Hippocampal formation (tissue), 2 donors: ENCODE measurements around the gene SPINT1.
A peak's percentile ranks its signal among the peaks of the same experiment; 100 is the strongest.

Experiments
- DNase-seq, 2 donors: peaks; one replicate each; lab custom pipeline; 2025; lab: John Stamatoyannopoulos, UW

Gene SPINT1

DNA sequence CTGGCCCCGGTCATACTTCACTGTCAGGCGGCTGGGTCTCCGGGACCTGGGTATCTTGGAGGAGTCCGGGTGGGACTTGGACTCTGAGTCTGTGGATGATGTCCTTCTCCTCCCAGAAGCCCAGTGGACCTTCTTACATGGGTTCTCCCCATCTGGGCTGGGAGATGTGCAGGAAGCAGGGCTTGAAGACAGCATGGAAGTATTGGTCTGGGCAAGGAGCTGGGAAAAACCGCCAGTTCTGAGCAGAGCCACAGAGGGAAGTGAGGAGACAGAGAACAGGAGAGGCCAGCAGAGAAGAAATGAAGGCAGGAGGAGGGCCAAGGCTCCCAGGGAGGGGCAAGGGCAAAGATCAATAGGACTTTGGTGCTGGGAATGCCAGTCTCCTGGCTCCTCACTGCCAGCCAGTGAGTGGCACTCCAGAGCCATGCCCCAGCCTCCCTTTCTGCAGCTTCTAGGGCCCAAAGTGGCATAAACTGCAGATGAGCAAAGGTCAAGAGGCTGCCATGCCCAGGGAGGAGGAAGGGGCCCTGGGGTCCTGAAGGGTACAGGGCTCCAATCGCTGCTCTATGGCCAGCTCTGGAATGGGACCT is 15.3 kb upstream of the SPINT1 start, which contains the start of gene PPP1R14D:
Gene PPP1R14D (minus strand): TSS at position 262 of the 590 bp plus-strand sequence. CDS start 67 bp downstream, at position 195.
- DNase-seq = no peak

DNA sequence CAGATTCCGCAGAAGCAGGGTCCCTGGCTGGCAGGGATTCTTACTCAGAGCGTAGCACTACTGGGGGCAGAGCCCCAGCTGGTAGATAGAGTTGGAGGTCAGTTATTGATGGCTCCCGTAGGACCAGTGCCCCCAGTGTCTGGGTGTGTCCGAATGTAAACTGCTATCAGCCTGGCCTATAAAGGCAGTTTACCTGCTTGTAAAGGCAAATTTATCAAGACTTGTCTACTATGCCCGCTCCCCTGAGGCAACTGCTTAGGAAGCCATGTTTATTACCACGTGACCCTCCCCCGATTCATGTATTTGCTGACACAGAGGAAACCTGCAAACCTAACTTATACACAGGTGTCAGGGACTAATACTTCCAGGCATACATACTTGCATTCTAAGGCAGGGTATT is 14.7 kb upstream of the SPINT1 start:
- DNase-seq = no peak

DNA sequence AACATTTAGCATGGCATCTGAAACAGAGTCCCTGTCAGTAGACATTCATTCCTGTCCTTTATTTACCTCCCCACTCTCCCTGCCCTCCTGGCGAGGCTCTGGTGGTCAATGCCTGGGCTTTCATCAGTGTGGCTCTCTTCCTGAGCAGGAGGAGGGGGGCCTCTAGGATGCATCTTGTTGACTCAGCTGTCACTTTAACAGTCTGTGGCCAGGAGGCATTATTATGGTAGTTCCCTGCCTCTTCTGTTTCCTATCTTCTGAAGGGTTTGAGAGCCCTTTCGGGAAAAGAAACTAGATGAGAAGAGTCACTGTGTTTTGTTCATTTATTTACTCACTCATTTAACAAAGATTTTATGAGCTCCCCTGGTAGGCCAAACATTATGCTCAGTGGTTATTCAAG is 13.0 kb upstream of the SPINT1 start:
- DNase-seq = no peak

DNA sequence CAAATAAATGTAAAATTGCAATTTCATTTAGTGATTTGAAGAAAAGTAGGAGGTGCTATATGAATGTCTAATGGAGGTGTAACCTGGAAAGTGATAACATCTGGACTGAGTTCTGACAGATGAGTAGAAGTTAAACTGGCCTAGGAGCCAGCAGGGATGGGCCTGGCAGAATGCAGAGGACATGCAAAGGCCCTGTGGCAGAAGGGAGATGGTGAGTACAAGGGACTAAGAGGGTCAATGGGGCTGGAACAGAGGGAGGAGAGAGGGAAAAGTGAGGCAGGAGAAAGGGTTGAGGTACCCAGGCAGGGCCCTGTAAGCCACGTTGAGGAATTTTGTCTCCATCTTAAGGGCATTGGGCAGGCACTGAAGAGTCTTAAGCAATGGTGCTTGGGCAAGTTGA is 12.0 kb upstream of the SPINT1 start:
- no peak for DNase-seq

DNA sequence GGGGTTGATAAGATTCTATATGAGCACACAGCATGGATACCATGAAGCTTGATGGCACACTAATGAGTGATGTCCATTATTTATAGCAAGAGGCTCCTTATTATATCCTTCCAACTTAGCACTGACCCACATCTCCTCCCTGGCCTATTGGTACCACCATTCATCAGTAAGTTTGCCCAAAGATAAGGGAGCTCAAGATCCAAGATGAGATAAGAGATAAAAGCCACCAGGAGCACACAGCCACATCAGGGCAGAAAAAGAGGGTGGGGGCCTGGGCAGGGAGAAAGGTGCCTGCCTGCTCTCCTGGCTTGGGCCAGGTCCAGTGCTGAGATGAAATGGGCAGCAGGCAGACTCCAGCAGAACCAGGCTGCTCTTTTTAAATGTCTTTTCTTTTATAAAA is 10.9 kb upstream of the SPINT1 start:
- no peak for DNase-seq

DNA sequence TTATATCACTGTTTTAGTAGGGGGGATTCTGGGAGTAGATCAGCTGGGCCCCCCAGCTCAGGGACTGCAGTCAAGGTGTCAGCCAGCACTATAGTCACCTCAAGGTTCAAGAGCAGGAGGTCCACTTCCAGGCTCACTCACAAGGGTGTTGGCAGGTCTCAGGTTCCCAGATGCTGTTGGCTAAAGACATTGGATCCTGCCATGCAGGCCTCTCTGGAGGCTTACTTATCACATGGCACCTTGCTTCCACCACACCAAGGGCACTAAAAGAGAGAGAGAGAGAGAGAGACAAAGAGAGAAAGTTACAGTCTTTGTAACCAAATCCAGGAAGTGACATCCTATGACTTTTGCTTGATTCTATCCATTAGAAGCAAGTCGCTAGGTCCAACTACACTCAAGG is 7.8 kb upstream of the SPINT1 start:
- no peak for DNase-seq

DNA sequence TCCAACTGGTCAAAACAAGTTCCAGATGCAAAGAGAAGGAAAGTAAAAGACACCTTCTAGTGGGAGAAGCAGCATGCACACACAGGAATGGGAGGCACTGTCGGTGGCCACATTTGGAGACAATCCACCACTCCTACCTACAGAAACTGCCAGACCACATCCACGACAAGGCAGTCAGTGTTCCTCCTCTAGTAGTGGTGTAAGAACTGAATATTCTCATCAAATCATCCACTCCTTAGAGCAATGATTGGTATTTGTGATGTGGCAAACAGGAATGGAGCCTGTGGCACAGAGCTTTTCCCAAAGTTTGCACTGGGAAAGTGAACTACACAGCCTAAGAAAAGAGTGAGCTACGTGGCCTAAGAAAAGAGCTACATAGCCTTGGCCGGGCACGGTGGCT is 5.1 kb upstream of the SPINT1 start:
- no peak for DNase-seq

DNA sequence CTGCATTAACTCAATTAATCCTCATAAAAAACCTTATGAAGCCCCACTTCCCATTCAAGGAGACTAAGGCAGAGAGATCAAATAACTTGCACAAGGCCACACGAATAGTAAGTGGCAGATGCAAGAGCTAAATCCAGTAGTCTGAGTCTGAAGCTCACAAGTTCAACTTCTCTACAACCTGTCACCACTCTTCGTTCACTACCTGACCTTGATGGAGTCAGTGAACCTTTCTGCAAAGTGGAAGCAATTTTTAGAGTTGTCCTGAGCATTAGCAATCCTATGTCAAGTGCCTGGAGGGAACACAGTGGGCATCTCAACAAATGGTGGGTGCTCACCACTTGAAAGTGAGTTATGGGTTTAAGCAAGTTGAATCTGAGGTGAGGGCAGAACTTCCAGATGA is 2.1 kb upstream of the SPINT1 start:
- no peak for DNase-seq

DNA sequence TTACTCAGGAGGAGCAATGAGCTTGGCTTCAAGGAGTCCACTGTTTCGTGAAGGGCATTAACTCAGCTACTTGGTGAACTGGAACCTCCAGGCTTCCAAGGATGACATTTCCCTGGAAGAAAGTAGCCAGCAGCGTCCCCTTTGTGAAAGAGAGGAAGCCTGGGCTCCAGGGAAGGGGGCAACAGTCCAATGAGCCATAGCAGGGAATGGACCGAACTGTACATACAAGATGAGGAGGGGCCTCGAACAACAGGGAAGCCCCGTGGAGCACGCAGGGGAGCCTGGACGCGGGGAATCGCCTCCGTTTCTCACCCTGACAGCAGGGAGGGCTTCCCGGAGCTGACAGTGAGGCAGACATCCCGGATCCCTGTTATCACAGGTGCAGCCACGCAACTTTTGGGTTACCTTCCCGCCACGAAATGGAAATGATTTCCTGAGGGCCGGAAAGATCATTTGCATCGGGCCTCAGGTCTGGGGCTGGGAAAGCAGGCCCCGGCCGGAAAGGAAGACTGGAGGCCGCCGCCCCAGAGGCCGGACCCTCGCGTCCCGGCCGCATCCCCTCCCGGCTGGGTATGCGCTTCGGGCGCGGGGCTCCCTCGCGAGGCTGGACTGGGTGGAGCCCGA is 475 bp upstream of the SPINT1 start:
- no peak for DNase-seq

DNA sequence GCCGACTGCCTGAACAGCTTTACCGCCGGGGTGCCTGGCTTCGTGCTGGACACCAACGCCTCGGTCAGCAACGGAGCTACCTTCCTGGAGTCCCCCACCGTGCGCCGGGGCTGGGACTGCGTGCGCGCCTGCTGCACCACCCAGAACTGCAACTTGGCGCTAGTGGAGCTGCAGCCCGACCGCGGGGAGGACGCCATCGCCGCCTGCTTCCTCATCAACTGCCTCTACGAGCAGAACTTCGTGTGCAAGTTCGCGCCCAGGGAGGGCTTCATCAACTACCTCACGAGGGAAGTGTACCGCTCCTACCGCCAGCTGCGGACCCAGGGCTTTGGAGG is 815 bp downstream of the SPINT1 start:
- DNase-seq = no peak

DNA sequence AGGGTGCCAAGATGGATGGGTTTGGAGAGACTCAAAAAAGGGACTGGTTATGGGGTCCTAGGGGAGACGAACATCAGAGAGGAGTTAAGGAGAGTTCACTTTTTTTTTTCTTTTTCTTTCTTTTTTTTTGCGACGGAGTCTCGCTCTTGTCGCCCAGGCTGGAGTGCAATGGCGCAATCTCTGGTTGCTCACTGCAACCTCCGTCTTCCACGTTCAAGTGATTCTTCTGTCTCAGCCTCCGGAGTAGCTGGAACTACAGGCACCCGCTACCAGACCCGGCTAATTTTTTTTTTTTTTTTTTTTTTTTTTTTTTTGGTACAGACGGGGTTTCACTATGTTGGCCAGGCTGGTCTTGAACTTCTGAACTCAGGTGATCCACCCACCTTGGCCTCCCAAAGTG is 1.2 kb downstream of the SPINT1 start:
- no peak for DNase-seq

DNA sequence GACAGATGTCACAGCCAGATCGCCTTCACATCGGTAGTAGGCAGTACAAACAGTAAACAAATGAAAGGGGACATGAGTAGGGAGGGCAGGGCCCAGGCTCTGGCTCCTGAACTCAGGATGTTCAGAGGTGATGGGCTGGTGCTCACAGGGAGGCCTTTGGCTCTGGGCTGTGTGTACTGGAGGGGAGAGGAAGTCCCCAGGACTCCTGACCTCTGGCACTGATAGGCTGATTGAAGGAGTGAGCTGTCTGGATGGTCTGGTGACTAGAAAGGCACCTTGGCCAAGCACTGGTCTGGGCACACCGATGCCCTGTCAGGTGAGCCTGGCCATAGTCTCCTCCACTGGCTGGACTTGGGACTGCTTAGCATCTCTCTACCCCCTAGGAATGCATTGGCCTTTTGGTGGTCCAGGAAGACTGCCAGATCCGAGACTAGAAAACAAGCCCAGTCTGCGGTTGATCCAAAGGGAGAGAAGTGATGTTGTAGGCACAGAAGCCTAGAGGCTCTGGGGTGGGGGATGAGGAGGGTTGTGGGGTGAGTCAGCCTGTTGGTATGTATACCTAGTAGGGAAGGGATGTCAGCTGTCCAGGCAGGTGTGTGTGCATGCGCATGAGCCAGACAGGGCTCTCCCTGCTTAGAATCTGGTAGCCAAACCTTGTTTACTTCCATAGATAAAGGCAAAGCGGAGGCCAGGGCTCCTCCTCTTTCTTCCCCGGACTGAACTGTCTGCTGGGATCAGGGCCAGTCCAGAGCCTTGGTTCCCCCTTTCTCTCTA is 1.9 kb downstream of the SPINT1 start:
- no peak for DNase-seq

DNA sequence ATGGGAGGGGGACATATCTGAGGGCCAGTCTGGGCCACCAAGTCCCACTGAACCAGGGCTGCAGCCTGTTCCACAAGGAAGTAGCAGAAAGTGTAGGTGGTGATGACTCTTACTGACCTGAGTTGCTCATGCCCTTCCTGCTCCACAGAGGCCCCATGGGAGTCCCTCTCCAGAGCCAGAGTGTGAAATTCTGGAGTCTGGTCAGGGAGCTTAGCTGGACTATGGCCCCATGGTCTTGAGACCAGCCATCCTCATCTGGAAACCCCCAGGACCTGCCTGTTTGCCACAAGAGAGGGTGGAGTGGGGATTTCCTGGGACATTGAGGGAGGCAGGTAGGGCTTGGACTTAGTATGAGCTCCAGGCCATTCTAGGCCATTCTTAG is 3.0 kb downstream of the SPINT1 start:
- no peak for DNase-seq

DNA sequence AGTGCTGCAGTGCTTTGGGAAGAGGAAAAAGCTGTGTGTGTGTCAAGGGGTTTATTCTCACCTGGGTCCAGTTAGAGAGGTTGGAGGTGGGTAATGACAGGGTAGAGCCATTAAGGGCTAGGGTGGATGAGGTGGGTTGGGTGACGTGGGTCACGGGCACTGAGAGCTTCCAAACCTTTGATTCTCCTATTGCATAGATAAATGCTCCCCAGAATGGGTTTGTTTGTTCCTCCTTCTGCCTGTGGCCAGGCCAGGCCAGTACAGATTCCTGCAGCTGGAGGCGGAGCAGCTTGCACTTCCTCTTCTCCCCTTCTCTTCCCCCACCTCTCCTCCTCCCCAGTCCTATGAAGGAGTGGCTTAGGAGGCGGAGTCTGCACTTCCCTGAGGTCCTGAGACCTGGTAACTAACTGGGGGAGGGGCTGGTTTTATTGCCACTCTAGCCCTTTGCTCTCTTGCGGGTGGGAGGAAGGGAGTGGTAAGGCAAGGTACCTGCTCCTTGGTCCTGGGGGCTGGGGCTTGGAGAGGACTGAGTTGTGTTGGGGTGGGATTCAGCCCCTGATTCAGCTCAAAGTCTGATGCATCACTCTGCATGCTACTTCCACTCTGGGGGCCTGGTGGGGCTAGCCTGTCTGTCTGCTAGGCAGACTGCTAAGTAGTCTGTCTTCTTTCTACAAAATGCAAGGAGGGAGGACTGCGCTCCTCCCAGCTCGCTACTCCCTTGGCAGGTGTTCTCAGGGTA is 3.5 kb downstream of the SPINT1 start:
- peak in 1 of 2 donors; percentile 30 for DNase-seq

DNA sequence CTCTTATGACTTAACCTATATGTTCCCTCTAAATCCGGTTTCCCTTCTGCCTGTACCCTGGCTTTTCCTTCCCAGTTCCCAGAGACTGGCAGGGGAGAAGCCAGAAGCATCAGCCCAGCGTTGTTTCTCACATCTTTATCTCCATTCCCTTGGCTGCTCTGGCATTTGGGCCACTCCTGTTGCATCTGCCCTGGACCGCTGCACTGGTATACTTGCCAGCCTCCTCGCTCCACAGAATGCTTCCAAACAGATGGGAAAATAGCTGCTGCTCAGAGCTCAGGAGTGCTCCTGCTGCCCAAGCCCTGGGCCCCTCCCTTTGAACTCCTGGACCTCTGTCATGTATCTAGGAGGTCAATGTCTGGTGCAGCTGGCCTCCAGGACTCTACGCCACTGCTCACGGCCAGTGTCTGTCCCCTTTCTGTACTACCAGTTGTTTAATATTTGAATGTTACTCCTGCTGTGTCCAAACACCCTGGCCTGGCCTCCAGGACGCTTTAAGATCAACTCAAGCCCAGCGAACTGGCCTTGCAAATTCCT is 6.8 kb downstream of the SPINT1 start:
- DNase-seq = no peak

DNA sequence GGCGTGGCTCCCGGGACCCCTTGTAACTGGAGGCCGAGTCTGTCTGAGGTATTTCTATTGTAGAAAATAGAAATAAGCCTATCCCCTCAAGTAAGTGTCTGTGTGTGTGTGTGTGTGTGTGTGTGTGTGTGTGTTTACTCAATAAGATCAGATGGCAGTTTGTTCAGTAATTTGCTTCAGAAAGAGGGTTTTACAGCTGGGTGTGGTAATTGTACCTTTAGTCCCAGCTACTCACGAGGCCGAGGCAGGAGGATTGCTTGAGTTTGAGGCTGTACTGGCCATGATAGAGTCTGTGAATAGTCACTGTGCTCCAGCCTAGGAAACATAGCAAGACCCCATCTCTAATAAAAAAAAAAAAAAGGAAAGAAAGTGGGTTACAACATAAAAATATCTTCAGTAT is 8.7 kb downstream of the SPINT1 start:
- DNase-seq = no peak

DNA sequence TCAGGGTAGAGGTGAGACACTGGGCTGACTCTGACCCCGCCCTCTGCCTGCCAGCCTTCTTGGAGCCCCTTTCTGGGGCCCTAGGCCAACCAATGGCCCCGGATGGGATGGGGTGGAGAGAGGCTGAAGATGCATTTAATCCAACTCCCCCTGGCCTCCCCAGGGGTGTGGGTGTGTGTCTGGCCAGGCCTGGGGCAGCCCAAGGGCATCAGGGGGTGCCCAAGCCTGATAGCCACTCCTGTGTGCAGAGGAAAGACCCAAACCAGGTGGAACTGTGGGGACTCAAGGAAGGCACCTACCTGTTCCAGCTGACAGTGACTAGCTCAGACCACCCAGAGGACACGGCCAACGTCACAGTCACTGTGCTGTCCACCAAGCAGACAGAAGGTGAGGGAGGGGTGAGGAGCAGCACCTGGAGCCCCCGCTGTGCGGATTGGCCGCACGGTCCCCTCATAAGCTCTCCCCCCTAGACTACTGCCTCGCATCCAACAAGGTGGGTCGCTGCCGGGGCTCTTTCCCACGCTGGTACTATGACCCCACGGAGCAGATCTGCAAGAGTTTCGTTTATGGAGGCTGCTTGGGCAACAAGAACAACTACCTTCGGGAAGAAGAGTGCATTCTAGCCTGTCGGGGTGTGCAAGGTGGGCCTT is 9.5 kb downstream of the SPINT1 start:
- no peak for DNase-seq

DNA sequence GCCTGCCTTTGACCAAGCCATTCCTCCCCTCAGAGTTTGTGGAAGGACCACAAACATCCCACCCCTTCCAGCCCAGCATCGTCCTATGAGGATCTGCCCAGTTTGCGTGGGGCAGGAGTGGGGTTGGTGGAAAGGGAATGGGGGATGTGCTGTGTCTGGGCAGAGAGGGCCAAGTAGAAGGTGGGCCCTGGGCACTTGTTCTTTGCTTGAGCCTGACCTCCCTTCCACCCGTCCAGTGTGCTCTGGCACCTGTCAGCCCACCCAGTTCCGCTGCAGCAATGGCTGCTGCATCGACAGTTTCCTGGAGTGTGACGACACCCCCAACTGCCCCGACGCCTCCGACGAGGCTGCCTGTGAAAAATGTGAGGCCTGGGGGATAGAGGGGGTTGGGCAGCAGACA is 10.3 kb downstream of the SPINT1 start:
- no peak for DNase-seq

DNA sequence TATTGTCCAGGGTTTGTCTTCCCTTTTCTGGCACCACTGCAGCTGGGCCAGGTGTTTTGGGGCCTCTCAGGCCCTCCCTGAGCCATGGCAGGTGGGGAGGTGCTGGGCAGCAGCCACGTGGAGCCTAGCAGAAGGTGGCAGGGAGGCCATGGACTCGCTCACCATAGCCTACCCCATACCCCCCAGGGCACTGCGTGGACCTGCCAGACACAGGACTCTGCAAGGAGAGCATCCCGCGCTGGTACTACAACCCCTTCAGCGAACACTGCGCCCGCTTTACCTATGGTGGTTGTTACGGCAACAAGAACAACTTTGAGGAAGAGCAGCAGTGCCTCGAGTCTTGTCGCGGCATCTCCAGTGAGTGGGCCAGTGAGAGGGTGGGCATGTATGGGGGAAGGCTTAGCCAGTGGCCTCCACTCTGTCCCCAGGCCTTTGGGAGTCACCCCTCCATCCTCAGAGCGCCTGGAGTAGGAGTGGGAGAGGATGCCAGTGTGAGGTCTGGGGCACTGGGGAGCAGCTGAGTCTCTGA is 11.9 kb downstream of the SPINT1 start:
- DNase-seq = no peak

DNA sequence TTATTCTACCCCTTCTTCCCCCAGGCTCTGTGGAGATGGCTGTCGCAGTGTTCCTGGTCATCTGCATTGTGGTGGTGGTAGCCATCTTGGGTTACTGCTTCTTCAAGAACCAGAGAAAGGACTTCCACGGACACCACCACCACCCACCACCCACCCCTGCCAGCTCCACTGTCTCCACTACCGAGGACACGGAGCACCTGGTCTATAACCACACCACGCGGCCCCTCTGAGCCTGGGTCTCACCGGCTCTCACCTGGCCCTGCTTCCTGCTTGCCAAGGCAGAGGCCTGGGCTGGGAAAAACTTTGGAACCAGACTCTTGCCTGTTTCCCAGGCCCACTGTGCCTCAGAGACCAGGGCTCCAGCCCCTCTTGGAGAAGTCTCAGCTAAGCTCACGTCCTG is 12.9 kb downstream of the SPINT1 start:
- no peak for DNase-seq

DNA sequence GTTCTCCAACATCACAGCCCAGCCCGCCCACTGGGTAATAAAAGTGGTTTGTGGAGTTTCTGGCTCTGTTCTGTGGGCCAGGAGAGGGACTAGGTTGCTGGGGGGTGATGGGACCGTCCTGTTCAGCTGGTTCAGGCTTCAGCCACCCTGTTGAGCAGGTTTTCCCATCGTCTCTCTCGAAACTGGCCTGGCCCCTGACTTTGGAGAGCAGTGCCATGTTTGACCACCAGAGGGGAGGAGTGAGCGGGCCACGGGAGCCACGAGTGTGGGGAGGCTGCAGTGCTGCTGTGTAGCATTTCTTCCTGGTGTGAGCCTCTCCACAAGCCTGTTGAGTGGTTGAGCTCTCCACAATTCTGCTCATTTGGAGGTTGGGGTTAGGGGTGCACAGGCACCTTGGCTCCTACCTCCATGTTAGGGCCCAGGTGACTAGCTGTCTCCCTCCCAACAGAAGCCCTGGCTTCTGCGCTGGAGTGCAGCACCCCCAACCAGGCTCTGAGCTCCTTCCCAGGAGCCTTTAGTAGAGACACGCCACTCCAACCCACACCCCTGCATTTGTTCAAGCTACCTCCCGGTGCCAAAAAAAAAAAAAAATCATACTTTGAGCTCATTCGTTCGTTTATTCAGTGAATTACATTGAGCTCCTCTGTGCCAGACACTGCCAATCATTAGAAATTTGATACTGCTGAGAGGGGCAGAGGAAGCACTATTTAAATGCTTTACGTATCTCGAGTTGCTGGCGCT is 13.9 kb downstream of the SPINT1 start:
- peak; percentile 48 to 51 for DNase-seq
